OCI-LY3 (cell line): Measurements from ENCODE around the gene GPATCH11.

Experiments used
- H2AFZ ChIP-seq: fragments of 200-600, 300-600 bp; shearing (Covaris generic); 2 replicates; pipeline ENCODE4 v1.6.0; 2014; ENCODE audit warnings: antibody characterized with exemption, low read depth, low read length
- H3K27ac ChIP-seq: fragments of 200-600, 300-600 bp; sonication (generic); 2 replicates; pipeline ENCODE4 v1.5.1; 2014; ENCODE audit warnings: mild to moderate bottlenecking, low read length, moderate library complexity, mixed read lengths
- H3K27me3 ChIP-seq: fragments of 200-600, 300-600 bp; sonication (generic); 2 replicates; pipeline ENCODE4 v1.6.1; 2014; ENCODE audit warnings: low read depth, low read length, mixed read lengths
- H3K36me3 ChIP-seq: fragments of 200-600, 300-600 bp; sonication (generic); replicated peaks from 2 replicates; pipeline ENCODE3; 2014; ENCODE audit warnings: low read depth, low read length, mixed read lengths
- H3K4me1 ChIP-seq: fragments of 300-600, 200-600 bp; sonication (generic); 2 replicates; pipeline ENCODE4 v1.6.1; 2014; ENCODE audit warnings: low read length, mixed read lengths
- H3K4me2 ChIP-seq: fragments of 200-600, 300-600 bp; sonication (generic); 2 replicates; pipeline ENCODE4 v1.6.1; 2014; ENCODE audit warnings: low read length, mixed read lengths
- H3K4me3 ChIP-seq: fragments of 300-600, 200-600 bp; sonication (generic); 2 replicates; pipeline ENCODE4 v1.5.1; 2014; ENCODE audit warnings: antibody characterized with exemption, mild to moderate bottlenecking, low read length, moderate library complexity
- H3K79me2 ChIP-seq: fragments of 300-600, 200-600 bp; shearing (Covaris generic); 2 replicates; pipeline ENCODE4 v1.6.1; 2014; ENCODE audit warnings: mild to moderate bottlenecking, low read length, mixed read lengths
- H3K9ac ChIP-seq: fragments of 300-600, 200-600 bp; shearing (Covaris generic); 2 replicates; pipeline ENCODE4 v1.6.0; 2014; ENCODE audit warnings: mild to moderate bottlenecking, low read length, moderate library complexity
- H3K9me3 ChIP-seq: fragments of 200-600, 300-600 bp; shearing (Covaris generic); 2 replicates; pipeline ENCODE4 v1.6.1; 2014; ENCODE audit warnings: low read length, mixed read lengths; ENCODE audit not compliant: insufficient read depth
- H4K20me1 ChIP-seq: fragments of 200-600, 300-600 bp; sonication (generic); 2 replicates; pipeline ENCODE4 v1.6.1; 2016; ENCODE audit warnings: low read length, mixed read lengths; ENCODE audit not compliant: insufficient read depth
- EZH2phosphoT487 ChIP-seq: fragments of 200-600 bp; shearing (Covaris generic); IDR thresholded peaks from 2 replicates; pipeline ENCODE4 v1.6.1; 2018; ENCODE audit warnings: antibody characterized with exemption, mixed run types, low read depth
- TF ChIP-seq, protein P1 (sequence below): fragments of 200-600, 300-600 bp; sonication (generic); IDR thresholded peaks from 2 replicates; pipeline ENCODE4 v1.5.1; 2014; ENCODE audit warnings: antibody characterized with exemption, low read length, low read depth

The GPATCH11 gene

DNA sequence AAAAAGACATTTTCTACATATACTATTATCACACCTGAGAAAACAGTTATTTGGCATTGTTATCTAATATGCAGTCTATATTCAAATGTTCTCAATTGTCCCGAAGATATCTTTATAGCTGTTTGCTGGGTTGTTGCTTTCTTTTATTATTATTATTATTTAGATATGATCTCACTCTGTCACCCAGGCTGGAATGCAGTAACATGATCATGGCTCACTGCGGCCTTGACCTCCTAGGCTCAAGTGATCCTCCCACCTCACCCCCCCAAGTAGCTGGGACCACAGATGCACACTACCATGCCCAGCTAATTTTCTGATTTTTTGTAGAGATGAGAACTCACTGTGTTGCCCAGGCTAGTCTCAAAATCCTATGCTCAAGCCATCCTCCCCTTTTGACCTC is 19.9 kb downstream of the GPATCH11 start:
- no peak overlapping the region for H3K9ac ChIP-seq
- TF ChIP-seq EZH2phosphoT487: no peak
- TF ChIP-seq, protein P1, sequence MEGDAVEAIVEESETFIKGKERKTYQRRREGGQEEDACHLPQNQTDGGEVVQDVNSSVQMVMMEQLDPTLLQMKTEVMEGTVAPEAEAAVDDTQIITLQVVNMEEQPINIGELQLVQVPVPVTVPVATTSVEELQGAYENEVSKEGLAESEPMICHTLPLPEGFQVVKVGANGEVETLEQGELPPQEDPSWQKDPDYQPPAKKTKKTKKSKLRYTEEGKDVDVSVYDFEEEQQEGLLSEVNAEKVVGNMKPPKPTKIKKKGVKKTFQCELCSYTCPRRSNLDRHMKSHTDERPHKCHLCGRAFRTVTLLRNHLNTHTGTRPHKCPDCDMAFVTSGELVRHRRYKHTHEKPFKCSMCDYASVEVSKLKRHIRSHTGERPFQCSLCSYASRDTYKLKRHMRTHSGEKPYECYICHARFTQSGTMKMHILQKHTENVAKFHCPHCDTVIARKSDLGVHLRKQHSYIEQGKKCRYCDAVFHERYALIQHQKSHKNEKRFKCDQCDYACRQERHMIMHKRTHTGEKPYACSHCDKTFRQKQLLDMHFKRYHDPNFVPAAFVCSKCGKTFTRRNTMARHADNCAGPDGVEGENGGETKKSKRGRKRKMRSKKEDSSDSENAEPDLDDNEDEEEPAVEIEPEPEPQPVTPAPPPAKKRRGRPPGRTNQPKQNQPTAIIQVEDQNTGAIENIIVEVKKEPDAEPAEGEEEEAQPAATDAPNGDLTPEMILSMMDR: no peak
- H3K4me1 ChIP-seq: peaks cover 2% of the 10 kb centered on the region; the same call in 1 of the 2 replicates
- H3K79me2 ChIP-seq: no peaks in the 10 kb centered on the region
- H3K4me3 ChIP-seq: no peak overlapping the region
- H3K9me3 ChIP-seq: no peaks in the 10 kb centered on the region
- H3K4me2 ChIP-seq: no peak overlapping the region
- H2AFZ ChIP-seq: no peak overlapping the region
- no peak overlapping the region for H3K27ac ChIP-seq
- no peaks in the 10 kb centered on the region for H4K20me1 ChIP-seq
- no peaks in the 10 kb centered on the region for H3K27me3 ChIP-seq
- peaks cover 19% of the 10 kb centered on the region for H3K36me3 ChIP-seq

DNA sequence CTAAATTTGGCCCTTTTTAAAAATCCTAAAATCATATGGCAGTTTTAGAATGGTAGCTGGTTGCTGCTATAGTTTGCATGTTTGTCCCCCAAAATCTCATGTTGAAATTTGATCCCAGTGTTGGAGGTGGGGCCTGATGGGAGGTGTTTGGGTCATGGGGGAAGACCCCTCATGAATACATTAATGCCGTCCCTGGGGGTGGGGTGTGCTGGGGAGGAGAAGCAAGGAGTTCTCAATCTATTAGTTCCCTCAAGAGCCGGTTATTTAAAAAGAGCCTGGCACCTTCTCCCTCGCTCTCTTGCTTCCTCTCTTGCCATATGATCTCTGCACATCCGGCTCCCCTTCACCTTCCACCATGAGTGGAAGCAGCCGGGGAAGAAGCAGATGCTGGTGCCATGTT is 20.8 kb downstream of the GPATCH11 start:
- TF ChIP-seq EZH2phosphoT487: no peak
- Histone ChIP-seq H3K79me2 (no peaks in the 10 kb centered on the region), H3K27me3 (no peaks in the 10 kb centered on the region), H3K36me3 (peaks cover 11% of the 10 kb centered on the region), H2AFZ (no peak overlapping the region), H3K9me3 (no peaks in the 10 kb centered on the region), H3K9ac (no peak overlapping the region), H3K27ac (no peak overlapping the region), H3K4me2 (no peak overlapping the region), H3K4me1 (no peaks in the 10 kb centered on the region), H3K4me3 (no peak overlapping the region), H4K20me1 (no peaks in the 10 kb centered on the region)

DNA sequence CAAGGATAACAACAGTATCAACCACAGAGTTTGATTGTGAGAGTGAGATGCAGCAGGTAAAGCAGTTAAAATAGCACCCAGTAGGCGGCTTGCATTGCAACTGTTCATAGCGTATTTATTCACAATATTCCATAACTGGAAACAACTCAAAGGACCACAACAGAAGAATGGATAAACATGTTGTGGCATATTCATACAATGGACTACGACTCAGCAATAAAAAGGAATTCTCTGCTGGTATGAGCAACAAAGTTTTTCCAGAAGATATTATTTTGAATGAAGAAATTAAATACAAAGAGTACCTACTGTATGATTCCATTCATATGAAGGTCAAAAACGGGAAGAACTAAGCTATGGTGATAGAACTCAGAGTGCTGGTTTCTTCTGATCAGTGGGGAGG is 25.2 kb downstream of the GPATCH11 start:
- H3K79me2 ChIP-seq: no peaks in the 10 kb centered on the region
- H2AFZ ChIP-seq: no peak overlapping the region
- H3K9me3 ChIP-seq: no peaks in the 10 kb centered on the region
- H3K4me2 ChIP-seq: no peak overlapping the region
- H3K4me3 ChIP-seq: no peak overlapping the region
- TF ChIP-seq, protein P1: no peak
- no peak for TF ChIP-seq EZH2phosphoT487
- no peak overlapping the region for H3K9ac ChIP-seq
- no peak overlapping the region for H3K27ac ChIP-seq
- no peaks in the 10 kb centered on the region for H3K4me1 ChIP-seq
- H3K27me3 ChIP-seq: no peaks in the 10 kb centered on the region
- H3K36me3 ChIP-seq: peaks cover 11% of the 10 kb centered on the region
- H4K20me1 ChIP-seq: no peaks in the 10 kb centered on the region

DNA sequence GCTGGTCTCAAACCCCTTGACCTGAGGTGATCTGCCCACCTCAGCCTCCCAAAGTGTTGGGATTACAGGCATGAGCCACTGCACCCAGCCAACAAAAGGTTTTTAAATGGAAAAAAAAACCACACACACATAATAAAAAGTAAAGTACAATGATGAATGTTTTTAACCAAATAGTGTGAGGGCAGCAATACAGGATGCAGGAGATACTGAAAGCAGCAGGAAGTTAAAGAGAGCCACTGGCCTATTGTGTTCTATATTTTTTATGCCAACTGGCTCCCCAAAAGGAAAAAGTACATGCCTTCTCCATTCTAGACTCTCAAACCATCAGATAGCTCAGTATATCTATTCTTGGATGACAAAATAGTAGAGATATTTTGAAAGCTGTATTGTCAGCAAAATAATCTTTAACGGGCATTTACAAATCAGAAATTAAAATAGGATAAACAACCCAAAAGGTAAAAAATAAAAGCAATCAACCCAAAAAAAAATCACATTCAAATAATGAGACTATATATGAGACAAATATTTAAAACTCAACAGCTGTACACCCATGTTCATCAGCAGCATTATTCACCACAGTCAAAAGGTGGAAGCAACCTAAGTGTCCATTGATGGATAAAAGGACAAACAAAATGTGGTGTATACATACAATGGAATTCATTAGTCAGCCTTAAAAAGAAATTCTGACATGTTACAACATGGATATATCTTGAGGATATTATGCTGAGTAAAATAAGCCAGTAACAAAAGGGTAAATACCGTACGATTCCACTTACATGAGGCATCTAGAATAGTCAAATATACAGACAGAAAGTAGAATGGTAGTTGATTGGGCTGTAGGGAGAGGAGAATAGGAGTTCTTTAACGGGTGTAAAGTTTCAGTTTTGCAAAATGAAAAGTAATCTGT is 26.2 kb downstream of the GPATCH11 start:
- Histone ChIP-seq H3K27me3 (no peaks in the 10 kb centered on the region), H3K79me2 (no peaks in the 10 kb centered on the region), H3K27ac (no peak overlapping the region), H3K4me3 (no peak overlapping the region), H4K20me1 (no peaks in the 10 kb centered on the region), H3K9me3 (no peaks in the 10 kb centered on the region), H3K4me1 (no peaks in the 10 kb centered on the region), H3K4me2 (no peak overlapping the region), H3K36me3 (peaks cover 11% of the 10 kb centered on the region), H2AFZ (no peak overlapping the region), H3K9ac (no peak overlapping the region)
- no peak for TF ChIP-seq EZH2phosphoT487
- TF ChIP-seq, protein P1: no peak
